ENCODE measurements around the gene MPIG6B.

Gene MPIG6B

DNA sequence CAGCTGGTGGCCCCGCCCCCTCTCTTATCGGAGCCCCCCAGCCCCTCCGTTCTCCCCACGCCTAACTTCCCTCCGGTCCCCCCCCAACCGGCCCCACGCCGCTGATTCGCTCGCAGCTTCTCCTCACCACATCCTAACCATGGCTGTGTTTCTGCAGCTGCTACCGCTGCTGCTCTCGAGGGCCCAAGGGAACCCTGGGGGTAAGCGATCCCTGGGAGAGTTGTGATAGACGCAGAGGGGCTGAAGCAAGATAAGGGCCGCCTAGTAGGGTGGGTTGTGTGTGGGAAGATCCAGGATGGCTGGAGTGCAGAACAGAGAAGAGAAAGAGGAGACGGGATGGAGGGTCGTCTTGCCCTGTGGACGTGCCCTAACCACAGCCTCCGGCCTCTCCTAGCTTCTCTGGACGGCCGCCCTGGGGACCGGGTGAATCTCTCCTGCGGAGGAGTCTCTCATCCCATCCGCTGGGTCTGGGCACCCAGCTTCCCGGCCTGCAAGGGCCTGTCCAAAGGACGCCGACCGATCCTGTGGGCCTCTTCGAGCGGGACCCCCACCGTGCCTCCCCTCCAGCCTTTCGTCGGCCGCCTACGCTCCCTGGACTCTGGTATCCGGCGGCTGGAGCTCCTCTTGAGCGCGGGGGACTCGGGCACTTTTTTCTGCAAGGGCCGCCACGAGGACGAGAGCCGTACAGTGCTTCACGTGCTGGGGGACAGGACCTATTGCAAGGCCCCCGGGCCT lies at the start of gene MPIG6B:
Gene MPIG6B (plus strand): TSS at position 129 of the 735 bp plus-strand sequence. CDS start 11 bp downstream, at position 140.
- Histone ChIP-seq H3K27ac (peak within 1 kb of the TSS in 6 of 21 experiments; percentile 19 to 84 (median 58)), H3K4me3 (no peak within 1 kb of the TSS)

GRCh38 chr6:31676322-31676903 lies 46.8 kb upstream of the MPIG6B start:
- no peak overlapping the region for H3K27ac ChIP-seq
- no peak overlapping the region for H3K4me3 ChIP-seq

- Histone ChIP-seq H3K4me3 (no peak overlapping the region), H3K27ac (no peak overlapping the region)
These were observed 46.3 kb upstream of the MPIG6B start for GRCh38 chr6:31676904-31677303.

DNA sequence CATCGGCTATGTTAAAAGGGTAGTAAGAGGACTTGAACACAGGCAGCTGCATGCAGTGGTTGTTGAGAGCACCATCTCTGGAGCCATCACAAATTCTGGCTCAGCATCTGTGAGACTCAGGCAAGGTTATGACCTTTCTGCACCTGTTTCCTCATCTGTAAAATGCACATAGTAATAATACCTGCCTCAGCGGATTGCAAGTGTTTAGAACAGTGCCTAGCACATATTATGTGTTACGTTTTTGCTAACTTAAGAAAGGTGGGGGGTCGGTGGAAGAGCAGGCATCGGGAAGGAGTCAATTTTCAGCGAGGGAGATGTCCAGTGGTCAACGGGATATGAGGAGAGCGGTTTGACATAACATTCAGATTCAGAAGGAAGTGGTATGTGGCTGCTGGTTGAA lies 45.2 kb upstream of the MPIG6B start:
- Histone ChIP-seq H3K4me3 (no peak overlapping the region), H3K27ac (no peak overlapping the region)

DNA sequence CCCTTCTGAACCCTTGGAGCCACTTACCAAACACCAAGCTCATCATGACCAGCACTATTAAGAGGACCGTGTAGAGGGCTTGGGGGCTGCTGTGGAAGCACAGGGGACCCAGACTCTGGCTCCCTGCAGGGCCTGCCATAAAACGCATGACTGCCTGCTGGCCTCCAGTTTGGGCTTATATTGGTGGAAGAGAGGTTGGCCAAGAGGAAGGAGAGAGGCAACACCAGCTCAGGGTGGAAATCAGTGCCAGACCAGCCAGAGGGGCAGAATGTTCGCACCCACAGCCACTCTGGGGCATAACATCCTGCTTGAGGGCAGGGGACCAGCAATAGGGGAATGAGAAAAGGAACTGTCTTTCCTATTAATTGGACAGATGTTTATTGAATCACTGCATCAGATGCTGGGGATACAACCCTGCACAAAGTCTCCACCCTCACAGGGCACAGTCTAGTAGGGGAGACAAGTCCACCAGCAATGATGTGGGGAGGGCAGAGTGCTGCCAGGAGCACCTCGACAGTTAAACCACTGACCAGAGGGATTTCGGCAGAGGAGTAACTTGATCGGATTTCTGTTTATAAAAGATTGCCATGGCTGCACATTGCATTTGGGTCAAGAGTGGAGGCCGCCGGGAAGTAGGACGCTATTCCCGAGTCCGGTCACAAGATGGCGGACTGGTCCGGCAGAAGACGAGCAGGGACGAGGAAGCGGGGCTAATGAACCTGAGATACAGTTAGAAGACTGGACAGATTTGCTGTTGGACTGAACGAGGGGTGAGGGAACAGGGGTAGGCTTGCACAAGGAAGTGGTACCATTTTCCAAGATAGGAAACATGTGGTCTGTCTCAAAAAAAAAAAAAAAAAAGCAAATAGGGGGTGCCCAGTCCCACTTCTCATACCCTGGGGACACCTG lies 42.7 kb upstream of the MPIG6B start, which contains the start of gene LY6G5C:
Gene LY6G5C (minus strand): TSS at position 842 of the 909 bp plus-strand sequence. CDS start 694 bp downstream, at position 148.
- peak within 1 kb of the TSS; percentile 27 to 52 (median 46) for H3K4me3 ChIP-seq
- H3K27ac ChIP-seq: peak within 1 kb of the TSS in 19 of 21 experiments; percentile 3 to 87 (median 63)

- H3K27ac ChIP-seq: peak overlapping the region in 19 of 21 experiments; percentile 3 to 87 (median 63)
- H3K4me3 ChIP-seq: peak overlapping the region; percentile 27 to 52 (median 46)
These were observed 42.0 kb upstream of the MPIG6B start for GRCh38 chr6:31681135-31681671.

DNA sequence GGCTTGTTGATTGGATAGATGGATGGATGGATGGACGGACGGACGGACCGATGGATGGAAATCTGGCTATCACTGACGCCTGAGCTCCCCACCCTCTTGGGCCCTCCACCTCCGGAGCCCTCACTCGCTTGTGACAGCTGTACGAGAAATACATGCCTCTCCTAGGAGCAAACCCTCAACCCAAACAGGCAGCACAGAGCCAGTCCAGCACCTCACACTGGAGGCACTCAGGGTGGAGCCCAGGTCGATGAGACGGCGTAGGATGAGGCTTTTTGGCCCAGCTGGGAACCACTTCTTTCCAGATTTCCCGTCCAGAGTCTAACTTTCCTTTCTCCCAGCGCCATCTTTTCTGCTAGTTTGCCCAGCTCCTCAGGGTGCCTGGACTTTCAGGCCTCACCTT lies 39.6 kb upstream of the MPIG6B start:
- H3K27ac ChIP-seq: no peak overlapping the region
- H3K4me3 ChIP-seq: no peak overlapping the region

- no peak overlapping the region for H3K27ac ChIP-seq
These were observed 36.7 kb upstream of the MPIG6B start for GRCh38 chr6:31686483-31686882.

DNA sequence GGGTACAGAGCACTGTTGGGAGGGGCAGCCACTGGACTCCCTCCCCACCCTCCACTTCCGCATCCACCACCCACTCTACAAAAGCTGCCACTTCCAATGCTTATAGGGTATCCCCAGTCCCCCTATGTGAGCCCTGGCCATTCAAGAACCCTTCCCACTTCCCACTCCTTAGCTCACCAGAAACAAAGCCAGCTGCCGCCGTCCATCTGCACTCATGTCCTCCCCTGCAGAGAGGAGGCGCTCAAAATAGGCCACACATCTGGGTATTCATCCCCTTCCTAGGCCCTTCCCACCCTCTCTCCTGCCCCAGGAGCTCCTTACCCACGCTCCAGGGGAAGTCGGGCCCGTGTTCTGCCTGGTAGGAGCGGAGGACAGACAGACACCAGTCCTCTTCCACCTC lies 35.9 kb upstream of the MPIG6B start:
- Histone ChIP-seq H3K27ac (no peak overlapping the region), H3K4me3 (no peak overlapping the region)

More at GRCh38 chr6:31686483-31686882, 36.7 kb upstream of the MPIG6B start:
- no peak overlapping the region for H3K4me3 ChIP-seq

DNA sequence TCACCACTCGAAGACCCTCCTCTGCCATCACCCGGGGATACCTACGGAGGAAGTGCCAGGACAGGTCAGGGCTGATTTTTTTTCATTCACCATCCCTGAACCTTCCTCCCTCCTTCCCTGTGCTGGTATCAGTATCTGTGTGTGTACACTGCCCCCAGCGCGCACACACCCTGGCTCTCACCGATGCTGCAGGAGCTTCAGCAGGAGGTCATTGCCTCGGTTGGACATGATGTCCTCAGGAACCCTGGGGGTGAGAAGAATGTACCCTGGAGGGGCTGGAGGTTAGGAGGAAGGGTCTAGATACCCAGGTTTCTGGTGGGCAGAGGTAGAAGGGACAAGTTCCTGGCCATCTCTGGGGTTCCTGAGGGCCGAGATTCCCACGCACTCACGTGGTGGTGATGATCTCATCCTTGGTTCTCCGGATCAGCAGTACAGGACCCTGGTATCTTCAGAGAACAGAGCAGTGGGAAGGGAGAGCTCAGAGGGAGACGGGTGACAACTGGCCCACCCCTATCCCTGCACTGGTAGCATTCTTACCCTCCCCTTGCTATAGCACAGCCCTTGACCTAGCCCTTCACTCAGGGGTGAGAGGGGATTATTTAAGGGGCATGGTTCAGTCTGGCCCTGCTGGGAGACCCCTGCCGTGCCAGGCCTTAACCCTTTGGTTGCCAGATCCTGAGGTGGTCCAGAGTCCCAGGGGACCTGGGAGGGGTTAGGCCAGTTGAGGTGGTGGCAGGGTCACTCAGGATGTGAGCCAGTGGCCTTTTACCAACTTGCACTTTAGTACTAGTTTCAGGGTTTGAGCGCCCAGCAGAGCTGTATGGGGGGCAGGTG lies 35.1 kb upstream of the MPIG6B start:
- H3K4me3 ChIP-seq: no peak overlapping the region
- H3K27ac ChIP-seq: no peak overlapping the region

GRCh38 chr6:31689249-31690110 lies 33.7 kb upstream of the MPIG6B start:
- Histone ChIP-seq H3K27ac (no peak overlapping the region), H3K4me3 (no peak overlapping the region)

GRCh38 chr6:31690231-31691077 lies 32.7 kb upstream of the MPIG6B start:
- Histone ChIP-seq H3K4me3 (no peak overlapping the region), H3K27ac (no peak overlapping the region)

DNA sequence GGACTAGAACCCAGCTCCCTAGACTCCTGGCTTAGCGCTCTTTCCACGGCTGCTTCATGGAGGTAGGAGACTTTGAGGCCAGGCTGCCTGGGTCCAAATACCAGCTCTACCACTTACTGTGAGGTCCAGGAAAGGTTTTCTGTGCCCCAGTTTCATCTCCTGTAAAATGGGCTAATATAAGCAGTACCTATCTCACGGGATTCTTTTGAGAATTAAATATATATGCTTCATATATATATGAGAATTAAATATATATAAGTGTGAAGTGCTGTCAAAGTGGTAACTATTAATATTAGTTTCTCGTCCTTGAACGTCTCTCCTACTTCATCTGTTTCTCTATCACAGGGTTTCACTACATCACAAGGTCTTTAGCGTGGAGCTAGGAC lies 32.1 kb upstream of the MPIG6B start:
- H3K27ac ChIP-seq: no peak overlapping the region
- H3K4me3 ChIP-seq: no peak overlapping the region

DNA sequence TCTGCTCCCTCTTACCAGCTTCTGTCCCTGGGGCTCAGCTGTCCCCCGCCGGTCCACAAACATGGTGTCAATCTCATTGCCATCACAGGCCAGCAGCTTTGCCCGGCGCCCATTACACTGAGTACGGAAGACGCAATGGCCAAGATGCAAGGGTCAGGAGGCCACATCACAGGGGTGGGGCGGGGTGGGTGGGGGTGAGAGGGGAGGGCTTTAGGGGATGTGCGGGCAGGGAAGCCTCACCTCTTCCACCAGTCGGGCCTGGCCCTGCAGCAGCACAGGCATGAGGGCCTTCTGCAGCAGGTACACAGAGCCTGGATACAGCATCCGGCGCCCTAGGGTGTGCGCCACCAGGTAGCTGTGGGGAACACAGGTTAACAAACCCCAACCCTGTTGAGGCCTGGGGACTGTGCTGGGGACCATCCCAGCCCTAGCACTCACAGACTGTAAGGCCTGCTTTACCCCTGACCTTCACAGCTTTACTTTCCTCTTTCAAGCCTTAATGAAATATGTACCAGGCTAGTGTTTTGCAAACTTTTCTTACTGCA lies 31.5 kb upstream of the MPIG6B start:
- no peak overlapping the region for H3K4me3 ChIP-seq

GRCh38 chr6:31692353-31692752 lies 30.8 kb upstream of the MPIG6B start:
- no peak overlapping the region for H3K27ac ChIP-seq
- no peak overlapping the region for H3K4me3 ChIP-seq

More for the DNA sequence above, 31.5 kb upstream of the MPIG6B start:
- no peak overlapping the region for H3K27ac ChIP-seq

- H3K4me3 ChIP-seq: no peak overlapping the region
- H3K27ac ChIP-seq: no peak overlapping the region
These were observed 30.3 kb upstream of the MPIG6B start for GRCh38 chr6:31692886-31693285.

DNA sequence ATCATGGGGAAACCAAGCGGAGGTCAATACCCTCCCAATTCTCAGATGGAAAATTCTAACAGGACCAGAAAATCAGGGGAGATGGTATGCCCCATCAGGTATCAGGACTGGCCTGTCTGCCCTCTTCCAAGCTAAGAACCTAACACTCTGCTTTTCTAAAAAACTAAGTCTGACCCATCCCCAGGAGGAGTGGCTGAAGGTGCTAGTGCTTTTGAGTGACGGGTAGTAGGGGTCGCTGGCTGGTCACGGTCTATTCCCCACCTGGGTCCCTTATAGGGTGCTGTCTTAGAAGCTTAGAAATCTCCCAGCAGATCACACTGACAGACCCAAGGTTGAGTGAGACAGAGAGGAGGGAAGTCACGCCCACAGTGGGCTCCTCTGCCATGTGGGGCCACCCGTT lies 29.6 kb upstream of the MPIG6B start:
- no peak overlapping the region for H3K27ac ChIP-seq
- H3K4me3 ChIP-seq: no peak overlapping the region
